ENCODE results near the gene LMOD1.

- TF ChIP-seq, protein P1, sequence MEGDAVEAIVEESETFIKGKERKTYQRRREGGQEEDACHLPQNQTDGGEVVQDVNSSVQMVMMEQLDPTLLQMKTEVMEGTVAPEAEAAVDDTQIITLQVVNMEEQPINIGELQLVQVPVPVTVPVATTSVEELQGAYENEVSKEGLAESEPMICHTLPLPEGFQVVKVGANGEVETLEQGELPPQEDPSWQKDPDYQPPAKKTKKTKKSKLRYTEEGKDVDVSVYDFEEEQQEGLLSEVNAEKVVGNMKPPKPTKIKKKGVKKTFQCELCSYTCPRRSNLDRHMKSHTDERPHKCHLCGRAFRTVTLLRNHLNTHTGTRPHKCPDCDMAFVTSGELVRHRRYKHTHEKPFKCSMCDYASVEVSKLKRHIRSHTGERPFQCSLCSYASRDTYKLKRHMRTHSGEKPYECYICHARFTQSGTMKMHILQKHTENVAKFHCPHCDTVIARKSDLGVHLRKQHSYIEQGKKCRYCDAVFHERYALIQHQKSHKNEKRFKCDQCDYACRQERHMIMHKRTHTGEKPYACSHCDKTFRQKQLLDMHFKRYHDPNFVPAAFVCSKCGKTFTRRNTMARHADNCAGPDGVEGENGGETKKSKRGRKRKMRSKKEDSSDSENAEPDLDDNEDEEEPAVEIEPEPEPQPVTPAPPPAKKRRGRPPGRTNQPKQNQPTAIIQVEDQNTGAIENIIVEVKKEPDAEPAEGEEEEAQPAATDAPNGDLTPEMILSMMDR (conservative IDR thresholded peaks at IDR 0.05 in 1 of 2, IDR thresholded peaks at IDR 0.05 in 1 of 2; ENCODE audit: low read depth in 1 of 2, low read length in 2 of 2), result no peak
- no peak for TF ChIP-seq EZH2 (IDR thresholded peaks at IDR 0.05; ENCODE audit: low read length, missing control alignments)
Measured at GRCh38 chr1:201848230-201848629, 98.1 kb downstream of the LMOD1 start.

All from fibroblast of lung (primary cell).